PFSK-1 (cell line): ENCODE data around the gene TEDDM1.

Source experiments
- FOXP2 ChIP-seq: optimal IDR thresholded peaks from 2 replicates; pipeline ENCODE3; 2011; ENCODE audit warnings: borderline replicate concordance, control low read depth, inconsistent platforms; ENCODE audit not compliant: insufficient read depth; ENCODE audit errors: extremely low read length, extremely low read depth
- POLR2AphosphoS5 ChIP-seq: IDR thresholded peaks from 2 replicates; pipeline ENCODE4 v1.6.1; 2012; ENCODE audit warnings: low read depth, mild to moderate bottlenecking, control low read depth, low read length, moderate library complexity
- REST ChIP-seq, 2 experiments: IDR thresholded peaks; 2 replicates each; pipeline versions ENCODE4 v1.6.1 to v1.8.0; 2011 to 2012; ENCODE audit warnings: low read depth in 2 of 2, low read length in 2 of 2, control low read depth in 1 of 2, inconsistent platforms in 1 of 2, mild to moderate bottlenecking in 1 of 2, moderate library complexity in 1 of 2; ENCODE audit not compliant: insufficient read depth in 1 of 2
- SIN3A ChIP-seq: IDR thresholded peaks from 2 replicates; pipeline ENCODE4 v1.6.1; 2012; ENCODE audit warnings: mild to moderate bottlenecking, low read length, moderate library complexity, borderline replicate concordance; ENCODE audit not compliant: insufficient read depth
- TAF1 ChIP-seq: IDR thresholded peaks from 2 replicates; pipeline ENCODE4 v1.6.1; 2012; ENCODE audit warnings: low read length, control low read depth, borderline replicate concordance; ENCODE audit not compliant: insufficient read depth

TEDDM1 gene

GRCh38 chr1:182351790-182352364 lies 48.6 kb downstream of the TEDDM1 start:
- TF ChIP-seq REST (IDR thresholded peaks at IDR 0.05; ENCODE audit: insufficient read depth in 1 of 2, low read depth in 2 of 2, low read length in 2 of 2) (no peak), SIN3A (no peak), POLR2AphosphoS5 (no peak), TAF1 (no peak), FOXP2 (no peak)

DNA sequence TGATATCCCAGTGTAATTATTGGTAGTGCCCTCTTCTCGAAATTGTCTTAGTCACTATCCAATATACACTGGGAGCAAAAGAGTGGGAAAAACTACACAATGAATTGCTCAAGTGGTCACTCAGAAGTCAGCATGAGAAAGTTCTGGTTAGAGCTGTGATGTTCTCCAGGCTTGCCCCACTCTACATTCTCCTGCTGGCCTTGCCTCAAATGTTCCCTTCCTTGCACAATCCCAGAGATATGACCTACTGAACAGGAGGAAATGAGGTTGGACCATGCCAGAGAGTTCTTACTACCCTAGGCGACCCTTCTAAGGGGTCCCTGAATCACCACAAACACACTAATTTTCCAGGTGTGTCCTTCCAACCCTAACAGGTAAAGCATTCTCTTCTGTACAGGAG lies 49.6 kb downstream of the TEDDM1 start:
- TF ChIP-seq FOXP2 (no peak), REST (IDR thresholded peaks at IDR 0.05; ENCODE audit: insufficient read depth in 1 of 2, low read depth in 2 of 2, low read length in 2 of 2) (no peak), SIN3A (no peak), TAF1 (no peak), POLR2AphosphoS5 (no peak)

GRCh38 chr1:182348961-182349747 lies 51.3 kb downstream of the TEDDM1 start:
- TF ChIP-seq SIN3A (no peak), REST (IDR thresholded peaks at IDR 0.05; ENCODE audit: insufficient read depth in 1 of 2, low read depth in 2 of 2, low read length in 2 of 2) (no peak), POLR2AphosphoS5 (no peak), FOXP2 (no peak), TAF1 (no peak)
